ENCODE data around the gene TPM1.
"Not testable (repeated sequence)": the region's sequence is repeated elsewhere in the genome, so short reads cannot be mapped to it uniquely, and the experiment has no call there.

GRCh38 chr15:62993632-62994031 lies 48.9 kb upstream of the TPM1 start:
- TF ChIP-seq, protein P1, sequence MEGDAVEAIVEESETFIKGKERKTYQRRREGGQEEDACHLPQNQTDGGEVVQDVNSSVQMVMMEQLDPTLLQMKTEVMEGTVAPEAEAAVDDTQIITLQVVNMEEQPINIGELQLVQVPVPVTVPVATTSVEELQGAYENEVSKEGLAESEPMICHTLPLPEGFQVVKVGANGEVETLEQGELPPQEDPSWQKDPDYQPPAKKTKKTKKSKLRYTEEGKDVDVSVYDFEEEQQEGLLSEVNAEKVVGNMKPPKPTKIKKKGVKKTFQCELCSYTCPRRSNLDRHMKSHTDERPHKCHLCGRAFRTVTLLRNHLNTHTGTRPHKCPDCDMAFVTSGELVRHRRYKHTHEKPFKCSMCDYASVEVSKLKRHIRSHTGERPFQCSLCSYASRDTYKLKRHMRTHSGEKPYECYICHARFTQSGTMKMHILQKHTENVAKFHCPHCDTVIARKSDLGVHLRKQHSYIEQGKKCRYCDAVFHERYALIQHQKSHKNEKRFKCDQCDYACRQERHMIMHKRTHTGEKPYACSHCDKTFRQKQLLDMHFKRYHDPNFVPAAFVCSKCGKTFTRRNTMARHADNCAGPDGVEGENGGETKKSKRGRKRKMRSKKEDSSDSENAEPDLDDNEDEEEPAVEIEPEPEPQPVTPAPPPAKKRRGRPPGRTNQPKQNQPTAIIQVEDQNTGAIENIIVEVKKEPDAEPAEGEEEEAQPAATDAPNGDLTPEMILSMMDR (IDR thresholded peaks at IDR 0.05) = not testable (repeated sequence)
- not testable (repeated sequence) for TF ChIP-seq ZFX (IDR thresholded peaks at IDR 0.05; ENCODE audit: borderline replicate concordance)
